Measurements from ENCODE around the gene LAMP5. TPM values are rescaled to one million over a fixed set of nuclear protein-coding genes. Genes with fewer than 3 reads are reported as not detected.

The LAMP5 gene
- total RNA-seq, 6 experiments from 2014 or later: not detected

GRCh38 chr20:9491324-9491723 lies 23.1 kb upstream of the LAMP5 start:
- no peak overlapping the region for H3K4me3 Mint-ChIP-seq
- TF ChIP-seq CTCF (IDR thresholded peaks at IDR 0.05): no peak

GRCh38 chr20:9492067-9492466 lies 22.3 kb upstream of the LAMP5 start:
- Mint-ChIP-seq H3K36me3 (ENCODE audit: low read depth) (no peaks in the 10 kb centered on the region), H3K27ac (no peak overlapping the region), H3K4me3 (no peak overlapping the region), H3K27me3 (ENCODE audit: insufficient read depth) (peaks cover 6% of the 10 kb centered on the region), H3K9me3 (no peaks in the 10 kb centered on the region), H3K4me1 (ENCODE audit: low read depth) (peaks cover 6% of the 10 kb centered on the region)
- DNase-seq: no peak
- TF ChIP-seq CTCF (IDR thresholded peaks at IDR 0.05): no peak

More at GRCh38 chr20:9491324-9491723, 23.1 kb upstream of the LAMP5 start:
- peaks cover 8% of the 10 kb centered on the region for H3K27me3 Mint-ChIP-seq (ENCODE audit: insufficient read depth)
- no peak for DNase-seq
- peaks cover 6% of the 10 kb centered on the region for H3K4me1 Mint-ChIP-seq (ENCODE audit: low read depth)
- H3K36me3 Mint-ChIP-seq (ENCODE audit: low read depth): no peaks in the 10 kb centered on the region
- H3K9me3 Mint-ChIP-seq: no peaks in the 10 kb centered on the region
- H3K27ac Mint-ChIP-seq: no peak overlapping the region

- Mint-ChIP-seq H3K27ac (no peak overlapping the region), H3K36me3 (ENCODE audit: low read depth) (no peaks in the 10 kb centered on the region), H3K27me3 (ENCODE audit: insufficient read depth) (peaks cover 6% of the 10 kb centered on the region), H3K4me3 (no peak overlapping the region), H3K4me1 (ENCODE audit: low read depth) (peaks cover 12% of the 10 kb centered on the region), H3K9me3 (no peaks in the 10 kb centered on the region)
- TF ChIP-seq CTCF (IDR thresholded peaks at IDR 0.05): no peak
- DNase-seq: no peak
These were observed 20.6 kb upstream of the LAMP5 start for GRCh38 chr20:9493803-9494202.

GRCh38 chr20:9495701-9496100 lies 18.7 kb upstream of the LAMP5 start:
- Mint-ChIP-seq H3K36me3 (ENCODE audit: low read depth) (no peaks in the 10 kb centered on the region), H3K27me3 (ENCODE audit: insufficient read depth) (peaks cover 6% of the 10 kb centered on the region), H3K9me3 (no peaks in the 10 kb centered on the region), H3K4me1 (ENCODE audit: low read depth) (peaks cover 6% of the 10 kb centered on the region; the same call in 1 of the 2 replicates), H3K4me3 (no peak overlapping the region), H3K27ac (no peak overlapping the region)
- DNase-seq: no peak
- no peak for TF ChIP-seq CTCF (IDR thresholded peaks at IDR 0.05)

GRCh38 chr20:9496155-9496554 lies 18.2 kb upstream of the LAMP5 start:
- TF ChIP-seq CTCF (IDR thresholded peaks at IDR 0.05): no peak
- peaks cover 6% of the 10 kb centered on the region; the same call in 1 of the 2 replicates for H3K4me1 Mint-ChIP-seq (ENCODE audit: low read depth)
- no peaks in the 10 kb centered on the region for H3K36me3 Mint-ChIP-seq (ENCODE audit: low read depth)
- DNase-seq: no peak
- H3K27ac Mint-ChIP-seq: no peak overlapping the region
- no peaks in the 10 kb centered on the region for H3K9me3 Mint-ChIP-seq
- no peak overlapping the region for H3K4me3 Mint-ChIP-seq
- peaks cover 6% of the 10 kb centered on the region for H3K27me3 Mint-ChIP-seq (ENCODE audit: insufficient read depth)

- Mint-ChIP-seq H3K4me1 (ENCODE audit: low read depth) (peaks cover 6% of the 10 kb centered on the region; the same call in 1 of the 2 replicates), H3K27ac (no peak overlapping the region), H3K36me3 (ENCODE audit: low read depth) (no peaks in the 10 kb centered on the region), H3K27me3 (ENCODE audit: insufficient read depth) (no peaks in the 10 kb centered on the region; the same call in 1 of the 2 replicates), H3K4me3 (no peak overlapping the region), H3K9me3 (no peaks in the 10 kb centered on the region)
- TF ChIP-seq CTCF (IDR thresholded peaks at IDR 0.05): no peak
- peak; percentile 41 for DNase-seq
These were observed 16.1 kb upstream of the LAMP5 start for GRCh38 chr20:9498322-9498721.
